M059J (cell line): Measurements from ENCODE around the gene KCTD1. TPM values are rescaled to one million over a fixed set of nuclear protein-coding genes. Genes with fewer than 3 reads are reported as not detected.
A peak's percentile ranks its signal among the peaks of the same experiment; 100 is the strongest.

ENCODE experiments used
- DNase-seq: peaks from one replicate; pipeline ENCODE4 v3.0.0-alpha.2; 2012; ENCODE audit warnings: low read depth
- total RNA-seq: library from RNA; depleted of rRNA; stranded (reverse); fragments of >200 nt; shearing (Covaris generic); gene quantifications from 2 replicates; pipeline ENCODE4 v1.2.3, GENCODE V29; 2014

The KCTD1 gene
- total RNA-seq, 1 experiment from 2014 or later: 25.8 TPM

GRCh38 chr18:26429535-26430226 lies 118.7 kb downstream of the KCTD1 start:
- peak; percentile 85 for DNase-seq

- no peak for DNase-seq
These were observed 123.2 kb downstream of the KCTD1 start for GRCh38 chr18:26425148-26425531.

- DNase-seq: no peak
These were observed 123.8 kb downstream of the KCTD1 start for GRCh38 chr18:26424428-26425147.

- DNase-seq: no peak
These were observed 125.7 kb downstream of the KCTD1 start for GRCh38 chr18:26422472-26423162.

GRCh38 chr18:26421931-26422330 lies 126.4 kb downstream of the KCTD1 start:
- no peak for DNase-seq

GRCh38 chr18:26421503-26421902 lies 126.8 kb downstream of the KCTD1 start:
- no peak for DNase-seq

- peak; percentile 30 for DNase-seq
These were observed 128.6 kb downstream of the KCTD1 start for GRCh38 chr18:26419746-26420145.

GRCh38 chr18:26418225-26418624 lies 130.1 kb downstream of the KCTD1 start:
- no peak for DNase-seq

GRCh38 chr18:26417190-26417589 lies 131.2 kb downstream of the KCTD1 start:
- DNase-seq: no peak

GRCh38 chr18:26416652-26417150 lies 131.7 kb downstream of the KCTD1 start:
- DNase-seq: no peak

GRCh38 chr18:26415631-26416030 lies 132.7 kb downstream of the KCTD1 start:
- DNase-seq: no peak

GRCh38 chr18:26414901-26415440 lies 133.4 kb downstream of the KCTD1 start:
- DNase-seq: no peak

GRCh38 chr18:26409091-26409490 lies 139.3 kb downstream of the KCTD1 start:
- no peak for DNase-seq

- peak; percentile 22 for DNase-seq
These were observed 140.4 kb downstream of the KCTD1 start for GRCh38 chr18:26407736-26408601.

- peak; percentile 13 for DNase-seq
These were observed 141.4 kb downstream of the KCTD1 start for GRCh38 chr18:26406854-26407517.

- no peak for DNase-seq
These were observed 142.0 kb downstream of the KCTD1 start for GRCh38 chr18:26406324-26406723.

- peak; percentile 61 for DNase-seq
These were observed 143.1 kb downstream of the KCTD1 start for GRCh38 chr18:26405190-26405801.
